Activated naive CD8-positive, alpha-beta T cell (primary cell): Measurements from ENCODE around the gene OVAAL.

ENCODE experiments used
- H3K27ac Mint-ChIP-seq: one replicate; pipeline ENCODE4 v1.8.0; 2021; ENCODE audit warnings: mixed read lengths
- H3K27me3 Mint-ChIP-seq: one replicate; pipeline ENCODE4 v1.8.0; 2021; ENCODE audit warnings: mixed read lengths
- H3K36me3 Mint-ChIP-seq: one replicate; pipeline ENCODE4 v1.8.0; 2021; ENCODE audit warnings: mixed read lengths
- H3K4me1 Mint-ChIP-seq: one replicate; pipeline ENCODE4 v1.8.0; 2021; ENCODE audit warnings: low read depth, mixed read lengths
- H3K4me3 Mint-ChIP-seq: one replicate; pipeline ENCODE4 v1.8.0; 2021; ENCODE audit warnings: mild to moderate bottlenecking, mixed read lengths
- H3K9me3 Mint-ChIP-seq: one replicate; pipeline ENCODE4 v1.8.0; 2021; ENCODE audit warnings: low read depth, mixed read lengths

The OVAAL gene

GRCh38 chr1:180571832-180572636, 13.3 kb downstream of the OVAAL start:
- Mint-ChIP-seq H3K36me3 (no peaks in the 10 kb centered on the region), H3K27ac (peak overlapping the region; percentile 67), H3K4me3 (peak overlapping the region; percentile 0), H3K27me3 (peaks cover 3% of the 10 kb centered on the region), H3K4me1 (peaks cover 21% of the 10 kb centered on the region), H3K9me3 (no peaks in the 10 kb centered on the region)

- H3K36me3 Mint-ChIP-seq: no peaks in the 10 kb centered on the region
- H3K4me3 Mint-ChIP-seq: no peak overlapping the region
- peaks cover 21% of the 10 kb centered on the region for H3K4me1 Mint-ChIP-seq
- peaks cover 1% of the 10 kb centered on the region for H3K27me3 Mint-ChIP-seq
- H3K27ac Mint-ChIP-seq: no peak overlapping the region
- H3K9me3 Mint-ChIP-seq: no peaks in the 10 kb centered on the region
These were observed 14.0 kb downstream of the OVAAL start for GRCh38 chr1:180572760-180573159.

- no peak overlapping the region for H3K27ac Mint-ChIP-seq
- H3K36me3 Mint-ChIP-seq: no peaks in the 10 kb centered on the region
- no peak overlapping the region for H3K4me3 Mint-ChIP-seq
- peaks cover 1% of the 10 kb centered on the region for H3K27me3 Mint-ChIP-seq
- H3K4me1 Mint-ChIP-seq: peaks cover 21% of the 10 kb centered on the region
- H3K9me3 Mint-ChIP-seq: no peaks in the 10 kb centered on the region
These were observed 15.4 kb downstream of the OVAAL start for GRCh38 chr1:180574031-180574713.

GRCh38 chr1:180577361-180577760, 18.6 kb downstream of the OVAAL start:
- H3K27ac Mint-ChIP-seq: peak overlapping the region; percentile 51
- peaks cover 1% of the 10 kb centered on the region for H3K27me3 Mint-ChIP-seq
- no peak overlapping the region for H3K4me3 Mint-ChIP-seq
- H3K9me3 Mint-ChIP-seq: no peaks in the 10 kb centered on the region
- H3K4me1 Mint-ChIP-seq: peaks cover 3% of the 10 kb centered on the region
- H3K36me3 Mint-ChIP-seq: no peaks in the 10 kb centered on the region

- no peak overlapping the region for H3K27ac Mint-ChIP-seq
- H3K27me3 Mint-ChIP-seq: peaks cover 1% of the 10 kb centered on the region
These were observed 21.3 kb downstream of the OVAAL start for GRCh38 chr1:180579961-180580611.

GRCh38 chr1:180581635-180582039, 22.9 kb downstream of the OVAAL start:
- H3K9me3 Mint-ChIP-seq: no peaks in the 10 kb centered on the region
- no peak overlapping the region for H3K27ac Mint-ChIP-seq
- no peaks in the 10 kb centered on the region for H3K36me3 Mint-ChIP-seq
- H3K4me3 Mint-ChIP-seq: no peak overlapping the region
- no peaks in the 10 kb centered on the region for H3K27me3 Mint-ChIP-seq
- peaks cover 14% of the 10 kb centered on the region for H3K4me1 Mint-ChIP-seq

More at GRCh38 chr1:180579961-180580611, 21.3 kb downstream of the OVAAL start:
- H3K4me3 Mint-ChIP-seq: no peak overlapping the region
- no peaks in the 10 kb centered on the region for H3K9me3 Mint-ChIP-seq
- no peaks in the 10 kb centered on the region for H3K36me3 Mint-ChIP-seq
- peaks cover 4% of the 10 kb centered on the region for H3K4me1 Mint-ChIP-seq

GRCh38 chr1:180584869-180585268, 26.1 kb downstream of the OVAAL start:
- Mint-ChIP-seq H3K27ac (peak overlapping the region; percentile 80), H3K4me1 (peaks cover 14% of the 10 kb centered on the region), H3K36me3 (no peaks in the 10 kb centered on the region), H3K27me3 (no peaks in the 10 kb centered on the region), H3K9me3 (peaks cover 8% of the 10 kb centered on the region), H3K4me3 (no peak overlapping the region)

- Mint-ChIP-seq H3K27me3 (no peaks in the 10 kb centered on the region), H3K4me1 (peaks cover 14% of the 10 kb centered on the region), H3K36me3 (no peaks in the 10 kb centered on the region), H3K9me3 (peaks cover 8% of the 10 kb centered on the region), H3K4me3 (no peak overlapping the region), H3K27ac (peak overlapping the region; percentile 80)
These were observed 27.2 kb downstream of the OVAAL start for GRCh38 chr1:180585994-180586359.

GRCh38 chr1:180586671-180587155, 27.9 kb downstream of the OVAAL start:
- Mint-ChIP-seq H3K27me3 (no peaks in the 10 kb centered on the region), H3K27ac (peak overlapping the region; percentile 83), H3K9me3 (peaks cover 8% of the 10 kb centered on the region), H3K4me3 (no peak overlapping the region), H3K36me3 (no peaks in the 10 kb centered on the region), H3K4me1 (peaks cover 14% of the 10 kb centered on the region)

GRCh38 chr1:180588121-180588520, 29.4 kb downstream of the OVAAL start:
- Mint-ChIP-seq H3K4me3 (no peak overlapping the region), H3K27me3 (no peaks in the 10 kb centered on the region), H3K36me3 (no peaks in the 10 kb centered on the region), H3K4me1 (peaks cover 14% of the 10 kb centered on the region), H3K9me3 (peaks cover 8% of the 10 kb centered on the region), H3K27ac (no peak overlapping the region)

GRCh38 chr1:180590889-180591288, 32.1 kb downstream of the OVAAL start:
- Mint-ChIP-seq H3K36me3 (no peaks in the 10 kb centered on the region), H3K27me3 (no peaks in the 10 kb centered on the region), H3K4me3 (no peak overlapping the region), H3K27ac (no peak overlapping the region), H3K9me3 (peaks cover 8% of the 10 kb centered on the region), H3K4me1 (peaks cover 3% of the 10 kb centered on the region)

GRCh38 chr1:180593382-180593781, 34.6 kb downstream of the OVAAL start:
- no peaks in the 10 kb centered on the region for H3K36me3 Mint-ChIP-seq
- H3K9me3 Mint-ChIP-seq: peaks cover 5% of the 10 kb centered on the region
- H3K27ac Mint-ChIP-seq: no peak overlapping the region
- H3K27me3 Mint-ChIP-seq: peaks cover 4% of the 10 kb centered on the region
- H3K4me1 Mint-ChIP-seq: no peaks in the 10 kb centered on the region
- no peak overlapping the region for H3K4me3 Mint-ChIP-seq

- Mint-ChIP-seq H3K4me1 (no peaks in the 10 kb centered on the region), H3K4me3 (no peak overlapping the region), H3K27me3 (peaks cover 4% of the 10 kb centered on the region), H3K36me3 (no peaks in the 10 kb centered on the region), H3K9me3 (no peaks in the 10 kb centered on the region), H3K27ac (no peak overlapping the region)
These were observed 36.0 kb downstream of the OVAAL start for GRCh38 chr1:180594723-180595122.

GRCh38 chr1:180595966-180596365, 37.2 kb downstream of the OVAAL start:
- H3K36me3 Mint-ChIP-seq: no peaks in the 10 kb centered on the region
- peaks cover 4% of the 10 kb centered on the region for H3K27me3 Mint-ChIP-seq
- H3K4me1 Mint-ChIP-seq: no peaks in the 10 kb centered on the region
- no peaks in the 10 kb centered on the region for H3K9me3 Mint-ChIP-seq
- no peak overlapping the region for H3K27ac Mint-ChIP-seq
- H3K4me3 Mint-ChIP-seq: no peak overlapping the region

- Mint-ChIP-seq H3K36me3 (no peaks in the 10 kb centered on the region), H3K9me3 (no peaks in the 10 kb centered on the region), H3K4me1 (no peaks in the 10 kb centered on the region), H3K27ac (no peak overlapping the region), H3K4me3 (no peak overlapping the region), H3K27me3 (peaks cover 4% of the 10 kb centered on the region)
These were observed 38.8 kb downstream of the OVAAL start for GRCh38 chr1:180597520-180597919.
